B cell (primary cell): Measurements from ENCODE around the gene CMIP. TPM values are rescaled to one million over a fixed set of nuclear protein-coding genes. Genes with fewer than 3 reads are reported as not detected.

Source experiments
- ATAC-seq: fragments of 200-7000 bp; cut with Tn5 transposase; one replicate; pipeline ENCODE4 v1.10.0; 2021; ENCODE audit warnings: low read depth, mild to moderate bottlenecking, moderate number of reproducible peaks, moderate library complexity
- CTCF ChIA-PET: fragments of 350-600 bp; sonication (Branson Sonifier 250); formaldehyde crosslinking; loops from one replicate; lab custom pipeline; 2021; ENCODE audit warnings: antibody characterized with exemption, inconsistent platforms; lab: Charles Lee
- POLR2A ChIA-PET: fragments of 350-600 bp; sonication (Branson Sonifier 250); formaldehyde crosslinking; loops from one replicate; lab custom pipeline; 2021; ENCODE audit warnings: antibody characterized with exemption; lab: Charles Lee
- DNase-seq: peaks from one replicate; pipeline ENCODE4 v3.0.0; 2013
- H2AFZ ChIP-seq: 2 replicates; pipeline ENCODE4 v1.6.1; 2012; ENCODE audit warnings: mild to moderate bottlenecking, low read depth, low read length; ENCODE audit not compliant: insufficient read depth, poor library complexity, severe bottlenecking
- H3K27ac ChIP-seq, 2 donors: 1 replicate in 1 of 2; 2 replicates in 1 of 2; pipeline ENCODE4 v1.5.1; 2012 to 2013; ENCODE audit warnings: low read length in 2 of 2, mild to moderate bottlenecking in 2 of 2, moderate library complexity in 1 of 2
- H3K27me3 ChIP-seq, 4 experiments: fragments of 200-600 bp in 1 of 4; sonication (generic) in 1 of 4; replicated peaks in 1 of 4; 1 replicate in 2 of 4; 2 replicates in 2 of 4; pipeline versions ENCODE4 v1.6.1 to v1.7.0; 2013 to 2016; ENCODE audit warnings: low read length in 3 of 4, mild to moderate bottlenecking in 2 of 4, mixed read lengths in 1 of 4, moderate library complexity in 1 of 4; ENCODE audit not compliant: insufficient read depth in 4 of 4, control insufficient read depth in 3 of 4; ENCODE audit errors: control extremely low read depth in 1 of 4
- H3K36me3 ChIP-seq, 2 experiments: replicated peaks in 1 of 2; 1 replicate in 1 of 2; 2 replicates in 1 of 2; pipeline versions ENCODE4 v1.6.1 to v1.7.1; 2013; ENCODE audit warnings: low read length in 1 of 2; ENCODE audit not compliant: insufficient read depth in 2 of 2, control insufficient read depth in 1 of 2; ENCODE audit errors: control extremely low read depth in 1 of 2, extremely low read depth in 1 of 2
- H3K4me1 ChIP-seq, 2 donors: fragments of 200-600 bp in 1 of 2; sonication (generic) in 1 of 2; 1 replicate in 1 of 2; 2 replicates in 1 of 2; pipeline versions ENCODE4 v1.5.1 to v1.6.1; 2013 to 2017; ENCODE audit warnings: low read length in 2 of 2; ENCODE audit not compliant: control insufficient read depth in 2 of 2, insufficient read depth in 2 of 2
- H3K4me2 ChIP-seq: replicated peaks from 2 replicates; pipeline ENCODE3; 2012; ENCODE audit warnings: mild to moderate bottlenecking, low read depth, low read length; ENCODE audit not compliant: poor library complexity, severe bottlenecking
- H3K4me3 ChIP-seq, 5 experiments: fragments of 200-600 bp in 1 of 5; sonication (generic) in 1 of 5; 1 replicate in 3 of 5; 2 replicates in 2 of 5; pipeline versions ENCODE4 v1.5.1 to v1.7.0; 2011 to 2016; ENCODE audit warnings: low read length in 4 of 5, mild to moderate bottlenecking in 4 of 5, low read depth in 2 of 5, control low read depth in 1 of 5, moderate library complexity in 1 of 5; ENCODE audit not compliant: insufficient read depth in 1 of 5; ENCODE audit errors: control extremely low read depth in 1 of 5, extremely low read depth in 1 of 5
- H3K79me2 ChIP-seq: fragments of 200-600 bp; sonication (generic); one replicate; pipeline ENCODE4 v1.6.0; 2016; ENCODE audit warnings: low read length; ENCODE audit not compliant: control insufficient read depth, insufficient read depth
- H3K9ac ChIP-seq: fragments of 200-600 bp; sonication (generic); 2 replicates; pipeline ENCODE4 v1.6.1; 2017; ENCODE audit warnings: mild to moderate bottlenecking, low read length, moderate library complexity
- H3K9me3 ChIP-seq, 3 donors: one replicate each; pipeline versions ENCODE4 v1.6.1 to v1.7.1; 2013; ENCODE audit warnings: low read length in 2 of 3; ENCODE audit not compliant: control insufficient read depth in 2 of 3, insufficient read depth in 1 of 3; ENCODE audit errors: control extremely low read depth in 1 of 3
- H4K20me1 ChIP-seq: 2 replicates; pipeline ENCODE4 v1.6.0; 2012; ENCODE audit warnings: mild to moderate bottlenecking, low read length; ENCODE audit not compliant: insufficient read depth, control insufficient read depth, poor library complexity, severe bottlenecking
- H3K27ac Mint-ChIP-seq: one replicate; pipeline ENCODE4 v1.8.0; 2021; ENCODE audit warnings: mixed read lengths
- H3K27me3 Mint-ChIP-seq: one replicate; pipeline ENCODE4 v1.8.0; 2021; ENCODE audit warnings: mixed read lengths
- H3K4me1 Mint-ChIP-seq: one replicate; pipeline ENCODE4 v1.8.0; 2021; ENCODE audit warnings: mixed read lengths
- H3K4me3 Mint-ChIP-seq: one replicate; pipeline ENCODE4 v1.8.0; 2021; ENCODE audit warnings: mixed read lengths
- H3K9me3 Mint-ChIP-seq: one replicate; pipeline ENCODE4 v1.8.0; 2022; ENCODE audit warnings: mixed read lengths; ENCODE audit not compliant: insufficient read depth
- EZH2 ChIP-seq: IDR thresholded peaks from 2 replicates; pipeline ENCODE4 v1.6.1; 2012; ENCODE audit warnings: borderline replicate concordance, low read depth, mild to moderate bottlenecking, moderate library complexity, low read length; ENCODE audit not compliant: insufficient read depth, poor library complexity, severe bottlenecking
- WGBS: methylation state at CpG from one replicate; pipeline ENCODE4 v1.1.5; 2013; ENCODE audit warnings: missing lambda C conversion rate; ENCODE audit not compliant: insufficient coverage; 5-methylcytosine and 5-hydroxymethylcytosine counted together
- intact Hi-C: fragments of 100-400 bp; cut with micrococcal nuclease; formaldehyde crosslinking; loops from one replicate; pipeline ENCODE4 v1.10.0; 2022
- polyA plus RNA-seq: library from polyadenylated mRNA; depleted of rRNA; stranded (reverse); fragments of >200 nt; gene quantifications from 2 replicates; pipeline ENCODE4 v1.2.3, GENCODE V29; 2012
- total RNA-seq, 2 donors: library from RNA; stranded (reverse); fragments of 120-200 nt in 1 of 2; gene quantifications; 1 replicate in 1 of 2; 2 replicates in 1 of 2; pipeline versions ENCODE4 v1.2.3 to v1.2.4, GENCODE V29; 2013 to 2022
- TF ChIP-seq, protein P1 (sequence below): fragments of 200-600 bp; IDR thresholded peaks from one replicate; pipeline ENCODE4 v1.8.0; 2022; ENCODE audit warnings: antibody characterized with exemption, mild to moderate bottlenecking

CMIP gene
- total and polyA plus RNA-seq, 2 donors (not counting 1 experiment from before 2014, with no cell fraction given) = 27.1 to 155 TPM

- no peak for DNase-seq
- no peak overlapping the region for H2AFZ ChIP-seq
- 91% methylated on average over 12 of the region's 16 CpGs for WGBS
- peak overlapping the region; percentile 74 for H3K4me3 Mint-ChIP-seq
- H3K36me3 ChIP-seq = no peaks in the 10 kb centered on the region
- H3K27ac ChIP-seq = no peak overlapping the region
- no peak overlapping the region for H3K4me3 ChIP-seq
- H4K20me1 ChIP-seq = no peaks in the 10 kb centered on the region
- peaks cover 0 to 3% (median 0%) of the 10 kb centered on the region in 3 donors for H3K9me3 ChIP-seq
- no peak overlapping the region for H3K4me2 ChIP-seq
- POLR2A ChIA-PET = interaction anchor here (0.6 to 1.2 kb wide), 4 partner anchors 9 to 205 kb away, joined by 3 to 4 read pairs (median 4); no protein-coding TSS in a partner anchor
- H3K27ac Mint-ChIP-seq = peak overlapping the region; percentile 56
- TF ChIP-seq, protein P1, sequence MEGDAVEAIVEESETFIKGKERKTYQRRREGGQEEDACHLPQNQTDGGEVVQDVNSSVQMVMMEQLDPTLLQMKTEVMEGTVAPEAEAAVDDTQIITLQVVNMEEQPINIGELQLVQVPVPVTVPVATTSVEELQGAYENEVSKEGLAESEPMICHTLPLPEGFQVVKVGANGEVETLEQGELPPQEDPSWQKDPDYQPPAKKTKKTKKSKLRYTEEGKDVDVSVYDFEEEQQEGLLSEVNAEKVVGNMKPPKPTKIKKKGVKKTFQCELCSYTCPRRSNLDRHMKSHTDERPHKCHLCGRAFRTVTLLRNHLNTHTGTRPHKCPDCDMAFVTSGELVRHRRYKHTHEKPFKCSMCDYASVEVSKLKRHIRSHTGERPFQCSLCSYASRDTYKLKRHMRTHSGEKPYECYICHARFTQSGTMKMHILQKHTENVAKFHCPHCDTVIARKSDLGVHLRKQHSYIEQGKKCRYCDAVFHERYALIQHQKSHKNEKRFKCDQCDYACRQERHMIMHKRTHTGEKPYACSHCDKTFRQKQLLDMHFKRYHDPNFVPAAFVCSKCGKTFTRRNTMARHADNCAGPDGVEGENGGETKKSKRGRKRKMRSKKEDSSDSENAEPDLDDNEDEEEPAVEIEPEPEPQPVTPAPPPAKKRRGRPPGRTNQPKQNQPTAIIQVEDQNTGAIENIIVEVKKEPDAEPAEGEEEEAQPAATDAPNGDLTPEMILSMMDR = no peak
- H3K27me3 Mint-ChIP-seq = no peaks in the 10 kb centered on the region
- no peaks in the 10 kb centered on the region for H3K9me3 Mint-ChIP-seq
- CTCF ChIA-PET = interaction anchor here (0.6 to 4.1 kb wide), 33 partner anchors 9 to 526 kb away, joined by 3 to 32 read pairs (median 5); partner anchors contain the start of gene PLCG2
- no peaks in the 10 kb centered on the region for H3K79me2 ChIP-seq
- H3K9ac ChIP-seq = no peak overlapping the region
- H3K4me1 Mint-ChIP-seq = peaks cover 22% of the 10 kb centered on the region
- peaks cover 12 to 15% of the 10 kb centered on the region in 2 donors for H3K4me1 ChIP-seq
- H3K27me3 ChIP-seq = no peaks in the 10 kb centered on the region
- intact Hi-C loops = no loop called here
- no peak for ATAC-seq
These were observed 284.8 kb downstream of the CMIP start for GRCh38 chr16:81729451-81729850.

DNA sequence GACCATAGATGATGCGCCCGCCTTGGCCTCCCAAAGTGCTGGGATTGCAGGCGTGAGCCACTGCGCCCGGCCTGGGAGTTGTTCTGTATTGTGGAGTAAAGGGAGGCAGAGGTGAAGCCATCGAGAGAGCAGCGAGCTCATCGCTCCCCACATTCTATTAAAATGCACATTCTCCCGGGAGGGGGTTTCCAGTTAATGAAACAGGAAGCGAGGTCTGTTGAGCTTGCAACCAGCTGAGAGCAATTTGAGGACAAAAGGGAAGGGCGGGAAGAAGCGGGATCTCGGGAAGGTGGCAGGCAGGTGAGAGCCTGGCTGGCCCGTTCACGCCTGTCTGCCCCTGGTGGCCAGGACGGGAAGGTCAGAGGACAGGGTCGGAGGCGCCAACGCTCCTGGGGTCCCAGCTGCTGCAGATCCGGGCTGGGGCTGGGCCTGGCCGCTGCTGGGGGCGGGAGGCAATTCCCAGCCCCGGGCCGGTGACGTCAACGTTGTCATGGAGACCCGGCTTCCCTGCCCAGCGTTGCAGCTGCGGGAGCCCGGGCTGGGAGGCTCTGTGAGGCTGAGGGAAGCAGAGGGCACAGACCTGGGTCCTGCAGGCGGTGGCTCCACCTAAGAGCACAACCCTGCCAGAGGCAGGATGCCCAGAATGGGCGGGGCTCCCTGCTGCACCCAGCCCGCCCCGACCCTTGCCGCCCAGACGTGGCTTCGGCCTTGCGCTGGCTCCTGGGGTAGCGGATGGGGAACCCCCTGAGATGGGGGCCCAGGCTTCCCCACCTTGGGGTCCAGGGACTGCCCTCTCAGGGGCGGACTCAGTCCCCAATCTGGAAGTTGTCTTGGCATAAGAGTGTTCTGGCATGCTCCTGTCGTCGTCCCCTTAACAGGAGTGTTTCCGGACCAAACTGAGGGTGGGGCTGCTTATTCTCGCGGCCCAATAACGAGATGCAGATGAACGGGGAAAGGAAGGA is 285.8 kb downstream of the CMIP start:
- peak overlapping the region in 1 of 2 donors; percentile 62 for H3K27ac ChIP-seq
- intact Hi-C loops = loop anchor here (1.0 kb wide), 2 partner anchors 8 to 229 kb away; no protein-coding TSS in a partner anchor
- CTCF ChIA-PET = interaction anchor here (0.6 to 4.1 kb wide), 39 partner anchors 8 to 695 kb away, joined by 3 to 32 read pairs (median 4); partner anchors contain the start of gene PLCG2
- Mint-ChIP-seq H3K27me3 (no peaks in the 10 kb centered on the region), H3K9me3 (no peaks in the 10 kb centered on the region), H3K4me3 (peak overlapping the region; percentile 90), H3K4me1 (peaks cover 22% of the 10 kb centered on the region), H3K27ac (peak overlapping the region; percentile 90)
- peak overlapping the region in 4 of 5 experiments; percentile 44 to 61 (median 55) for H3K4me3 ChIP-seq
- H3K4me1 ChIP-seq = peaks cover 12 to 15% of the 10 kb centered on the region in 2 donors
- H3K79me2 ChIP-seq = no peaks in the 10 kb centered on the region
- no peak for TF ChIP-seq EZH2
- TF ChIP-seq, protein P1 = peak; percentile 74
- POLR2A ChIA-PET = interaction anchor here (0.6 to 1.3 kb wide), 9 partner anchors 8 to 206 kb away, joined by 3 to 14 read pairs (median 4); no protein-coding TSS in a partner anchor
- DNase-seq (peak; percentile 77), ATAC-seq (peak; percentile 85)
- H4K20me1 ChIP-seq = no peaks in the 10 kb centered on the region
- H3K9me3 ChIP-seq = peaks cover 0 to 3% (median 0%) of the 10 kb centered on the region in 3 donors
- H3K4me2 ChIP-seq = peak overlapping the region; percentile 88
- WGBS = 7% methylated on average over 35 of the region's 47 CpGs
- no peaks in the 10 kb centered on the region for H3K27me3 ChIP-seq
- peak overlapping the region; percentile 87 for H2AFZ ChIP-seq
- H3K36me3 ChIP-seq = no peaks in the 10 kb centered on the region
- peak overlapping the region; percentile 63 for H3K9ac ChIP-seq
